GDM1 (cell line): Measurements from ENCODE around the gene ZNF219.
"Not testable (repeated sequence)": the region's sequence is repeated elsewhere in the genome, so short reads cannot be mapped to it uniquely, and the experiment has no call there.

Source experiments
- DNase-seq: peaks from one replicate; lab custom pipeline; 2025; lab: John Stamatoyannopoulos, UW

Gene ZNF219

GRCh38 chr14:21041676-21042433 is 56.6 kb downstream of the ZNF219 start, which contains the start of gene RNASE7:
Gene RNASE7, plus strand, starts transcription at chr14:21042362. Its CDS starts 631 bp downstream, at chr14:21042993.
- DNase-seq = no peak

GRCh38 chr14:21040941-21041340 is 57.5 kb downstream of the ZNF219 start:
- DNase-seq = not testable (repeated sequence)

- DNase-seq = no peak
These were observed 58.0 kb downstream of the ZNF219 start for GRCh38 chr14:21040370-21040925.
